NCI-H345 treated with DMSO at 0.1 percent for 48 hours (cell line): Measurements from ENCODE around the gene MAP2K4.

Experiments
- DNase-seq: peaks from one replicate; lab custom pipeline; 2025; ENCODE audit not compliant: unreplicated experiment; lab: John Stamatoyannopoulos, UW

Gene MAP2K4

GRCh38 chr17:12088035-12088434 lies 67.4 kb downstream of the MAP2K4 start:
- DNase-seq, result no peak

GRCh38 chr17:12089809-12090384 lies 69.2 kb downstream of the MAP2K4 start:
- DNase-seq, result peak; percentile 0

- DNase-seq, result no peak
Measured at GRCh38 chr17:12094336-12094735, 73.7 kb downstream of the MAP2K4 start.

- DNase-seq, result no peak
Measured at GRCh38 chr17:12095522-12095921, 74.8 kb downstream of the MAP2K4 start.

- DNase-seq, result no peak
Measured at GRCh38 chr17:12097326-12097725, 76.6 kb downstream of the MAP2K4 start.

- no peak for DNase-seq
Measured at GRCh38 chr17:12098568-12098967, 77.9 kb downstream of the MAP2K4 start.

- DNase-seq, result no peak
Measured at GRCh38 chr17:12099412-12099811, 78.7 kb downstream of the MAP2K4 start.

GRCh38 chr17:12104831-12105230 lies 84.2 kb downstream of the MAP2K4 start:
- DNase-seq, result no peak

GRCh38 chr17:12107905-12108304 lies 87.2 kb downstream of the MAP2K4 start:
- DNase-seq, result no peak

GRCh38 chr17:12110906-12111305 lies 90.2 kb downstream of the MAP2K4 start:
- DNase-seq, result no peak

- DNase-seq, result no peak
Measured at GRCh38 chr17:12113156-12113555, 92.5 kb downstream of the MAP2K4 start.

- no peak for DNase-seq
Measured at GRCh38 chr17:12114686-12115418, 94.2 kb downstream of the MAP2K4 start.

GRCh38 chr17:12116143-12116542 lies 95.5 kb downstream of the MAP2K4 start:
- DNase-seq, result no peak

GRCh38 chr17:12118617-12119016 lies 97.9 kb downstream of the MAP2K4 start:
- no peak for DNase-seq

GRCh38 chr17:12122075-12122474 lies 101.4 kb downstream of the MAP2K4 start:
- no peak for DNase-seq

GRCh38 chr17:12127177-12127576 lies 106.5 kb downstream of the MAP2K4 start:
- no peak for DNase-seq

GRCh38 chr17:12127667-12128066 lies 107.0 kb downstream of the MAP2K4 start:
- DNase-seq, result no peak

- DNase-seq, result no peak
Measured at GRCh38 chr17:12128946-12129345, 108.3 kb downstream of the MAP2K4 start.

- DNase-seq, result no peak
Measured at GRCh38 chr17:12133183-12133582, 112.5 kb downstream of the MAP2K4 start.

- DNase-seq, result no peak
Measured at GRCh38 chr17:12134101-12134500, 113.4 kb downstream of the MAP2K4 start.

GRCh38 chr17:12134587-12134986 lies 113.9 kb downstream of the MAP2K4 start:
- DNase-seq, result no peak

- no peak for DNase-seq
Measured at GRCh38 chr17:12136243-12136642, 115.6 kb downstream of the MAP2K4 start.

GRCh38 chr17:12136646-12137045 lies 116.0 kb downstream of the MAP2K4 start:
- DNase-seq, result no peak
